AG04449 (cell line): ENCODE results near the gene CC2D1A.

ENCODE experiments used
- CTCF ChIA-PET: fragments of 350-600 bp; formaldehyde crosslinking; extraction: SDS; loops from one replicate; lab custom pipeline; 2021; ENCODE audit warnings: antibody characterized with exemption; lab: Yijun Ruan, JAX
- POLR2A ChIA-PET: fragments of 400-600, 350-600 bp; formaldehyde crosslinking; extraction: SDS; loops from one replicate; lab custom pipeline; 2020; ENCODE audit warnings: antibody characterized with exemption, inconsistent platforms; lab: Yijun Ruan, JAX
- DNase-seq: peaks from one replicate; pipeline ENCODE4 v3.0.0-alpha.2; 2010; ENCODE audit warnings: low read depth, low spot score
- H3K4me3 ChIP-seq: 2 replicates; pipeline ENCODE4 v1.5.1; 2011; ENCODE audit warnings: low read depth, mild to moderate bottlenecking, control low read depth, low read length
- TF ChIP-seq, protein P1 (sequence below): IDR thresholded peaks from one replicate; pipeline ENCODE4 v1.5.1; 2011; ENCODE audit warnings: mild to moderate bottlenecking, moderate library complexity, low read length, control low read depth, inconsistent platforms; ENCODE audit not compliant: insufficient read depth; ENCODE audit errors: missing control alignments

Gene CC2D1A

DNA sequence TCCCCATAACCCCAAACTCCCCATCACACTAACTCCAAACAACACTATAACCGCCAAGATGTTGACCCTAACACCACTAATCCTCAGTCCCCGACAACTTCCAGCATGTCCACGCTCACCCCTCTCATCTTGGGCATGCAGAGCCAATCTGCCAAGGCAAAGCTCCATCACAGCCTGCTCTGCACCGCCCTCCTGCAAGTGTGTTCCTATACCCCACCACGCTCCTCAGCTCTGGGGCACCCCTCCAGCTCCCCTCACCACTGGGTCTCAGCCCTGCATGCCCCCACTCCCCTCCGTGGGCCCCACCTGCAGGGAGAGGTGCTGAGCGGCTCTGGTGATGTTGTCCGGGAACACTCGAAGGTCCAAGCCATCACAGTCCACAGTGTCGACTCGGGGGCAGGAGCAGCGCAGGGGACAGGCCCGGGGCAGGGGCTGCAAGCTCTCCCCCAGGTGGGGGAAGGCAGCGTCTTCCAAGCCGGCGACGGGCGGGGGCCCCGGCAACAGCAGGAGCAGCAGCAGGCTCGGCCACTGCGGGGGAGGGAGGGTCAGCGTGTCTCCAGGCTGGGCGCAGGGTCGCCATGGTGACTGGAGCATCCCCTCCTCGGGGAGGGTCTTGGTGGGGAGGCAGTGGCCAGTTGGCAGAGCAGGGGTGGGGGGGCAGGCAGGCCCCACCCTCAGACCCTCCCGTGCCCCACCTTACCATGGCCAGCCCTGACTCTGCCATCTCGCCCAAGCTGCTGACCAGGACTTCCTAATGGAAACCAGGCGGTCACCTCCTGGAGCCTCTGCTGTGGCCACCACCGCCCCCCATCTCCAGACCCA, 31.7 kb downstream of the CC2D1A start:
- ChIA-PET CTCF (interaction anchor here (1.0 to 1.9 kb wide), 9 partner anchors 9 to 140 kb away, joined by 3 to 11 read pairs (median 5); partner anchors contain the start of genes DCAF15 and IL27RA), POLR2A (interaction anchor here (0.7 to 1.4 kb wide), 5 partner anchors 8 to 65 kb away, joined by 3 to 7 read pairs (median 3); partner anchors contain the start of gene DCAF15)
- no peak for DNase-seq
- peak overlapping the region; percentile 68 for H3K4me3 ChIP-seq
- TF ChIP-seq, protein P1, sequence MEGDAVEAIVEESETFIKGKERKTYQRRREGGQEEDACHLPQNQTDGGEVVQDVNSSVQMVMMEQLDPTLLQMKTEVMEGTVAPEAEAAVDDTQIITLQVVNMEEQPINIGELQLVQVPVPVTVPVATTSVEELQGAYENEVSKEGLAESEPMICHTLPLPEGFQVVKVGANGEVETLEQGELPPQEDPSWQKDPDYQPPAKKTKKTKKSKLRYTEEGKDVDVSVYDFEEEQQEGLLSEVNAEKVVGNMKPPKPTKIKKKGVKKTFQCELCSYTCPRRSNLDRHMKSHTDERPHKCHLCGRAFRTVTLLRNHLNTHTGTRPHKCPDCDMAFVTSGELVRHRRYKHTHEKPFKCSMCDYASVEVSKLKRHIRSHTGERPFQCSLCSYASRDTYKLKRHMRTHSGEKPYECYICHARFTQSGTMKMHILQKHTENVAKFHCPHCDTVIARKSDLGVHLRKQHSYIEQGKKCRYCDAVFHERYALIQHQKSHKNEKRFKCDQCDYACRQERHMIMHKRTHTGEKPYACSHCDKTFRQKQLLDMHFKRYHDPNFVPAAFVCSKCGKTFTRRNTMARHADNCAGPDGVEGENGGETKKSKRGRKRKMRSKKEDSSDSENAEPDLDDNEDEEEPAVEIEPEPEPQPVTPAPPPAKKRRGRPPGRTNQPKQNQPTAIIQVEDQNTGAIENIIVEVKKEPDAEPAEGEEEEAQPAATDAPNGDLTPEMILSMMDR = no peak

DNA sequence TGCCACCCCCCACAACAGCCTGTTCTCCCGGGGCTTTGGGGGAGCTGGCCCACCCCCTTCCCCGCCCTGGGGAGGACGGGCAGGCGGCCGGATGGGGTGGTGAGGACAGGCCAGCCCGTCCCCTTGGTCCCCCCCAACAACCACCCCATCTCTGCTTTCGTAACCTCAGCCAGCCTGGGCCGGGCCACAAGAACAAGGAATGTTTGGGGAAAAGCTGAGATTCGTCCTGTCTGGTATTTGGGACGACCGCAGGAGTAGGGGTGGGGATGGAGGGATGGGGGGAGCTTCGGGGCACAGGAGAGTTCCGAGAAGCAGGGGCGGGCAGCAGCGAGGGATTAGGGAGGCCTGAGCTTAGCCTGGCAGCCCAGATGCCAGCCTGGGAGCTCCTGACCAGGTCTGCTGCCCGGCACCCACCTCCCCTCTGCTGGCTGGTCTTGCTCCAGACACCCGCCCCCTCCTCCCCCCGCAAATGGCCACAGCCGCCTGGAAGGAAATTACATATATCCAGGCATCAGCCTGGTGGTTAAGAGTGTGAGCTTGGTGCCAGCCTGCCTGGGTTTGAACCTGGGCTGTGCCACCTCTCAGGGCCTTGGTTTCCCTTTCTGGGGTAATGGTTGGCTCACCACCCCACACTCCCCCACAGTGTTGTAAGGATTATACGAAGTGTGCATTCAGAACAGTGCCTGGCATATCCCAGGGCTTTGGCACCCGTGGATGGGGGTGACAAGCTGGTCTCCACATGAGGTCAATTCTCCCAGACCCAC, 32.5 kb downstream of the CC2D1A start, which contains the start of gene PODNL1:
Gene PODNL1, minus strand, starts transcription at position 117 of the 764 bp plus-strand sequence. CDS start 236 bp downstream, outside the sequence.
- CTCF ChIA-PET = interaction anchor here (0.7 to 1.9 kb wide), 12 partner anchors 9 to 140 kb away, joined by 3 to 11 read pairs (median 4); partner anchors contain the start of genes DCAF15, IL27RA and MISP3
- POLR2A ChIA-PET = interaction anchor here (0.6 to 1.4 kb wide), 7 partner anchors 9 to 118 kb away, joined by 3 to 7 read pairs (median 3); partner anchors contain the start of gene DCAF15
- TF ChIP-seq, protein P1 = no peak
- H3K4me3 ChIP-seq = peak within 1 kb of the TSS; percentile 68
- DNase-seq = peak; percentile 47

- TF ChIP-seq, protein P1 = no peak
- no peak for DNase-seq
- ChIA-PET CTCF (interaction anchor here (1.2 to 1.5 kb wide), 2 partner anchors 131 to 133 kb away, joined by 3 read pairs; no protein-coding TSS in a partner anchor), POLR2A (no interaction called here)
- no peak overlapping the region for H3K4me3 ChIP-seq
Measured at GRCh38 chr19:13942023-13942684, 36.2 kb downstream of the CC2D1A start.

DNA sequence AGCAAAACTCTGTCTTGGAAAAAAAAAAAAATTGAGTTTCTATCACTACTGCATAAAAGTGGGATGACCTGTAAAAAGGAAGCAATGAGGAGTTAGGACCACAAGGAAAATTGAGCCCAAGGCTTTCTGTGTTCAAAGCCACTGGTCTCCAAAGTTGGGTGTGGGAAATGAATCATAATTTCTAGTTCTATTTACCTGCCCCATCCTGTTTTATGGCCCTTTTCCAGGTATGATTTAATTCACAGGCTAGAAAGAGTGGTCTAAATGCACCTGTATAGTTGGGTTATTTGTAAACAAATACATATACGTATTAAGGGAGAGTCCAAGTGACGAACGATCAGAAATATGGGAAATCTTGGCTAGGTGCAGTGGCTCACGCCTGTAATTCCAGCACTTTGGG, 40.4 kb downstream of the CC2D1A start:
- H3K4me3 ChIP-seq = no peak overlapping the region
- TF ChIP-seq, protein P1 = no peak
- ChIA-PET POLR2A (interaction anchor here (0.6 kb wide), 1 partner anchor 54 kb away, joined by 4 read pairs; no protein-coding TSS in a partner anchor), CTCF (no interaction called here)
- DNase-seq = no peak

GRCh38 chr19:13951043-13951442, 45.0 kb downstream of the CC2D1A start:
- TF ChIP-seq, protein P1 = no peak

More at GRCh38 chr19:13951043-13951442, 45.0 kb downstream of the CC2D1A start:
- no peak for DNase-seq
- ChIA-PET POLR2A (interaction anchor here (1.0 kb wide), 1 partner anchor 12 kb away, joined by 3 read pairs; the partner anchor contains the start of gene PODNL1), CTCF (interaction anchor here (0.7 to 2.0 kb wide), 2 partner anchors 13 to 70 kb away, joined by 3 to 6 read pairs; partner anchors contain the start of gene PODNL1)
- H3K4me3 ChIP-seq = no peak overlapping the region
